NB4 (cell line): ENCODE data around the gene CD164L2.

Experiments used
- DNase-seq: peaks from one replicate; pipeline ENCODE4 v3.0.0; 2010; ENCODE audit warnings: low read depth
- H3K4me3 ChIP-seq: one replicate; pipeline ENCODE4 v1.5.1; 2011; ENCODE audit warnings: mild to moderate bottlenecking, low read depth, low read length, moderate library complexity
- MYC ChIP-seq: IDR thresholded peaks from 2 replicates; pipeline ENCODE4 v1.6.1; 2011; ENCODE audit warnings: low read depth, low read length
- POLR2A ChIP-seq: IDR thresholded peaks from 2 replicates; pipeline ENCODE4 v1.6.1; 2011; ENCODE audit warnings: mild to moderate bottlenecking; ENCODE audit not compliant: insufficient read length; ENCODE audit errors: extremely low read depth
- TF ChIP-seq, protein P1 (sequence below): IDR thresholded peaks from 2 replicates; pipeline ENCODE4 v1.6.1; 2011; ENCODE audit warnings: low read depth, low read length
- TF ChIP-seq, protein P2 (sequence below): IDR thresholded peaks from one replicate; pipeline ENCODE4 v1.5.1; 2012; ENCODE audit warnings: low read depth, low read length

The CD164L2 gene

DNA sequence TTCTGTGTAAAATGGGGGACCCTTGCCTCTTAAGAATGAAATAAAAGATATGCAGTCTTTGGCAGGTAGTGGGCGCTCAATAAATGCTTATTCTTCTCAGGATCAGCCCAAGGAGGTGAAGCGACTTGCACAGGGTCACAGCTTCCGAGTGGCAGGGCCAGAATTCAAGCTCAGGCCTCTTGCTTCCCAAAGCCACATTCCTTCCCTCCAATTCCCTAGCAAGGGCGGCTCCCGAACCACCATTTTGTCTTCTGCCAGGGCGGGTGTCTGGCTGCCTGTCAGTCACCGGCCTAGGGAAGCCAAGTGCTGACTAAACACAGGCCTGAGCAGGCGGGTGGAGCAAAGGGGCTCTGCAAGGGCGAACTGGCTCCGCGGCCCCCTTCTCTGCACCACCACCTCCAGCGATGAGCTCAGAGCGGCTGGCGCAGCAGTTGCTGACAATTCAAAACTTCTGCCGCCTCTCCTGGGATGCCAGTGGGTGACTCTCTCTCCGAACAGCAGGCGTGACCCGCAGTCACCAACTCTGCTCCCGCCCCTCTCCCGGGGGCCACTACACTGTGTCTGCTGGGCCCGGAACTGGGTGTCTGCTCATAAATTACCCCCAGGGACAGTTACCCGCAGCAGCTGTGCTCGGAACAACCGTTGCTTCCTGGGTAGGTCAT lies 20.1 kb upstream of the CD164L2 start:
- peak; percentile 91 for DNase-seq
- TF ChIP-seq, protein P1, sequence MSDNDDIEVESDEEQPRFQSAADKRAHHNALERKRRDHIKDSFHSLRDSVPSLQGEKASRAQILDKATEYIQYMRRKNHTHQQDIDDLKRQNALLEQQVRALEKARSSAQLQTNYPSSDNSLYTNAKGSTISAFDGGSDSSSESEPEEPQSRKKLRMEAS, result peak; percentile 53
- TF ChIP-seq POLR2A (peak; percentile 23), MYC (no peak)
- TF ChIP-seq, protein P2, sequence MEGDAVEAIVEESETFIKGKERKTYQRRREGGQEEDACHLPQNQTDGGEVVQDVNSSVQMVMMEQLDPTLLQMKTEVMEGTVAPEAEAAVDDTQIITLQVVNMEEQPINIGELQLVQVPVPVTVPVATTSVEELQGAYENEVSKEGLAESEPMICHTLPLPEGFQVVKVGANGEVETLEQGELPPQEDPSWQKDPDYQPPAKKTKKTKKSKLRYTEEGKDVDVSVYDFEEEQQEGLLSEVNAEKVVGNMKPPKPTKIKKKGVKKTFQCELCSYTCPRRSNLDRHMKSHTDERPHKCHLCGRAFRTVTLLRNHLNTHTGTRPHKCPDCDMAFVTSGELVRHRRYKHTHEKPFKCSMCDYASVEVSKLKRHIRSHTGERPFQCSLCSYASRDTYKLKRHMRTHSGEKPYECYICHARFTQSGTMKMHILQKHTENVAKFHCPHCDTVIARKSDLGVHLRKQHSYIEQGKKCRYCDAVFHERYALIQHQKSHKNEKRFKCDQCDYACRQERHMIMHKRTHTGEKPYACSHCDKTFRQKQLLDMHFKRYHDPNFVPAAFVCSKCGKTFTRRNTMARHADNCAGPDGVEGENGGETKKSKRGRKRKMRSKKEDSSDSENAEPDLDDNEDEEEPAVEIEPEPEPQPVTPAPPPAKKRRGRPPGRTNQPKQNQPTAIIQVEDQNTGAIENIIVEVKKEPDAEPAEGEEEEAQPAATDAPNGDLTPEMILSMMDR, result peak; percentile 29

DNA sequence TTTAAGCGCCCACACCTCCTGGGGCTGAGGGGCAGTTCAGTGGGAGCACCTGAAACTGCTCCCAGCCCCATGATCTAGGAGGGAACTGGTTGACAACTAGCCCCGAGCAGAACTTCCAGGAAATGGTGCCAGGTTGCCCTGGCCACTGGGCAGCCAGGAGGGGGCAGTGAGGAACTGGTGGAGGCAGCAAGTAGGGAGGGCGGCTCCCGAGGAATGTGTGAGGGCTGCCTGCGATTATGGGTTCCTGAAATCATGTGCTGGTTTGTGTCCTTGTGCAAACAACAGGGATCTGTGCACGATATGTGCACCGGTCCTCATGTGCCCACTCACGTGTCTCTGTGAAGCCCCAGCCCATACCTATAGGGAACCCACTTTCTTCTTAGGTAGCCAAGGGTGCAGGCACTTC lies 19.2 kb upstream of the CD164L2 start:
- TF ChIP-seq, protein P2, result peak; percentile 45
- no peak for TF ChIP-seq POLR2A
- DNase-seq, result peak; percentile 71
- no peak overlapping the region for H3K4me3 ChIP-seq

More for the DNA sequence above, 20.1 kb upstream of the CD164L2 start:
- H3K4me3 ChIP-seq, result peak overlapping the region; percentile 13

DNA sequence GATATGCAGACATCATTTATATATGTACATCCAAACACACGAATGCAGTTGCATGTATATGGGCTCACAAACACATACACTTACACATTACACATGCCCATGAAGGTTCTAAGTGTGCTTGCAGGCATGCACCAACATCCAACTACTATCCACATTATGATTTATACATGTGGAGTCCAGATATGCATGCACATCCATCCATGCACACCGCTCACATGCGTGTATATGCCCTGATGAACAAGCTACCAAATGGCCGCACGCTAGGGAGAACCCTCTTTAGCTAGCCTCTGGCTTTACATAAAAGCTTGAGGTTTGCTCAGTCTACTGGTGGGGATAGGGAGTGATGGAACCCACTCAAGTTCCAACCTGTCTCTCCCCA lies 17.8 kb upstream of the CD164L2 start:
- TF ChIP-seq, protein P2, result no peak
- TF ChIP-seq MYC (no peak), POLR2A (no peak)
- TF ChIP-seq, protein P1, result no peak
- no peak for DNase-seq
- no peak overlapping the region for H3K4me3 ChIP-seq

DNA sequence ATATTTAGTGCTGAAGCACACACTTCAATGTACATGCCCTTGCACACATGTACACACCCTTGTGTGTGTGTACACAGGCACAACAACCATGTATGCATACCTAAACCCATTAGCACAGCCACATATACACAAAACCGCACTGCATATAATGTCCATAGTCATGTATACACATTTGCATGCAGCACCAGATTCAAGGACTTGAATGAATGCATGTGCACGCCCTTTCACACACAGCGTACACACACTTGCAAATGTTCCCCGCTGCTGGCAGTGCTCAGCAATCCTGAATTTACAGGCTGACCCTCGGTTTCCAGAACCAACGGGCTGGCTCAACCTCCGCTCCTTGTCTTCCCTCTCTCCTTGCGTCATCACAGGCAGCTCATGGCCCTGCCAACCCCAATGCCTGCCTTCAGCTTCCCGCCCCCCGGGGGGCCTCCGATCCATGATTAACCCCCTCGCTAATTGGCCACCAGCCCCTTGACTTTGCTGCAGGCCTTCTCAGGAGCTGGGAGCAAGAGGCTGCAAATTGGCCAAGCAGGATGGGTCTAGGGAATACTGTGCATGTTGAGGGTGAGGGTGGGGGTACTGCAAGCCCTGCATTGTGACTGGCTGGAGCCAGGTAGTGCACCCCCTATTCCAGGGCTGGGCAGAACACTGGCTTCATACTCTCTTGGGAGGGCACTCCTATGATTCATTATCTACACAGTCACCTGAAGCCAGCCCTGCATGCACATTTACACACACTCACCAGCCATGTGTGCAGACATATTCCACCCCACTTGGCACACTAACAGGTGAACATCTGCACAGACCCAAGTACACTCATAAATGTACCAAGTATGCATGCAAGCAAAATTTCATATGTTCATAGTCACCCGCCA lies 17.2 kb upstream of the CD164L2 start:
- no peak overlapping the region for H3K4me3 ChIP-seq
- TF ChIP-seq, protein P2, result no peak
- TF ChIP-seq MYC, result no peak
- TF ChIP-seq, protein P1, result no peak
- TF ChIP-seq POLR2A, result no peak
- DNase-seq, result no peak

DNA sequence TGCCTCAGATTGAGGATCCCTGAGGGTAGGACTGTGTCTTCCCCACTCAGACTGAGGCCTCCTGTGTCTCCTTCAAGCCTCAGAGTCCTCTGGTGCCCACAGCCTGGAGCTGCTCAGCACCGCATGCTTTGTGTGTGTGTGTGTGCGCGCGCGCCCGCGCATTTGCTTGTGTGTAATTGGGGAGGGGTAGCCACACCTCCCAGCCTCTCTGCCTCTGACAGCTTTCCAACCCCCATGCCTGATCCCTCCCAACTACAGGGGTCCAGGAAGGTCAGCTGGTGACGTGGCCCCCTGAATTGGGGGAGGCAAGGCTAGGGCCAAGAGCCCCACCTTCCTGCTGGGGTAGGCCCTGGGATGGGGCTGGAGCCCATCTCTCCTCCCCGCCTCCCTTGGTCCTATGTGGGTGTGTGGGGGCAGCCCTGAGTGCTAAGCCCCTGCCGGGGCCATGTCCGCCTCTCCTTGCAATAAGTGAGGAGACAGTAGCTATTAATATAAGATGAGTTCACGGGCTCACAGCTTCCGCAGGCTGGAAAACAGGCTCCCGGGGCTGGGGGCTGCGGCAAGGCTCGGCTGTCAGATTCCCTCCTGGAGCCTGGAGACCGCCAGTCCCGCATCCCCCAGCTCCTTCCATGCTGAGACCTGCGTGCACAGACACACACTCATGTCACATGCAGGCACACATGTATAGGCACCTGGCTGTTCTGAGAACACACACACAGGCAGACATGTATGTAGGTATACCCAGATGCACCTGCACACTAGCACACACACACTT lies 16.3 kb upstream of the CD164L2 start:
- DNase-seq, result no peak
- no peak overlapping the region for H3K4me3 ChIP-seq
- TF ChIP-seq, protein P2, result no peak
- TF ChIP-seq, protein P1, result no peak
- TF ChIP-seq POLR2A (no peak), MYC (no peak)
